ENCODE measurements around the gene SCNN1B. TPM values are rescaled to one million over a fixed set of nuclear protein-coding genes. Genes with fewer than 3 reads are reported as not detected.

SCNN1B gene
- total RNA-seq, 1 donor from 2014 or later, result 0.34 TPM

GRCh38 chr16:23269248-23269953 is 32.7 kb upstream of the SCNN1B start:
- TF ChIP-seq, protein P1, sequence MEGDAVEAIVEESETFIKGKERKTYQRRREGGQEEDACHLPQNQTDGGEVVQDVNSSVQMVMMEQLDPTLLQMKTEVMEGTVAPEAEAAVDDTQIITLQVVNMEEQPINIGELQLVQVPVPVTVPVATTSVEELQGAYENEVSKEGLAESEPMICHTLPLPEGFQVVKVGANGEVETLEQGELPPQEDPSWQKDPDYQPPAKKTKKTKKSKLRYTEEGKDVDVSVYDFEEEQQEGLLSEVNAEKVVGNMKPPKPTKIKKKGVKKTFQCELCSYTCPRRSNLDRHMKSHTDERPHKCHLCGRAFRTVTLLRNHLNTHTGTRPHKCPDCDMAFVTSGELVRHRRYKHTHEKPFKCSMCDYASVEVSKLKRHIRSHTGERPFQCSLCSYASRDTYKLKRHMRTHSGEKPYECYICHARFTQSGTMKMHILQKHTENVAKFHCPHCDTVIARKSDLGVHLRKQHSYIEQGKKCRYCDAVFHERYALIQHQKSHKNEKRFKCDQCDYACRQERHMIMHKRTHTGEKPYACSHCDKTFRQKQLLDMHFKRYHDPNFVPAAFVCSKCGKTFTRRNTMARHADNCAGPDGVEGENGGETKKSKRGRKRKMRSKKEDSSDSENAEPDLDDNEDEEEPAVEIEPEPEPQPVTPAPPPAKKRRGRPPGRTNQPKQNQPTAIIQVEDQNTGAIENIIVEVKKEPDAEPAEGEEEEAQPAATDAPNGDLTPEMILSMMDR (IDR thresholded peaks at IDR 0.05; ENCODE audit: partially characterized antibody, unreplicated experiment), result no peak
- Mint-ChIP-seq H3K4me3 (ENCODE audit: unreplicated experiment) (no peak overlapping the region), H3K4me1 (ENCODE audit: low read depth, unreplicated experiment) (no peaks in the 10 kb centered on the region), H3K9me3 (ENCODE audit: unreplicated experiment) (peaks cover 6% of the 10 kb centered on the region), H3K36me3 (ENCODE audit: unreplicated experiment) (peaks cover 4% of the 10 kb centered on the region), H3K27ac (ENCODE audit: unreplicated experiment) (peak overlapping the region; percentile 52), H3K27me3 (ENCODE audit: unreplicated experiment) (no peaks in the 10 kb centered on the region)
- DNase-seq, result no peak

GRCh38 chr16:23270654-23271053 is 31.4 kb upstream of the SCNN1B start:
- Mint-ChIP-seq H3K27ac (ENCODE audit: unreplicated experiment) (no peak overlapping the region), H3K4me3 (ENCODE audit: unreplicated experiment) (no peak overlapping the region), H3K9me3 (ENCODE audit: unreplicated experiment) (peaks cover 6% of the 10 kb centered on the region), H3K36me3 (ENCODE audit: unreplicated experiment) (peaks cover 4% of the 10 kb centered on the region), H3K4me1 (ENCODE audit: low read depth, unreplicated experiment) (no peaks in the 10 kb centered on the region), H3K27me3 (ENCODE audit: unreplicated experiment) (no peaks in the 10 kb centered on the region)
- no peak for DNase-seq
- TF ChIP-seq, protein P1 (IDR thresholded peaks at IDR 0.05; ENCODE audit: partially characterized antibody, unreplicated experiment), result no peak

DNA sequence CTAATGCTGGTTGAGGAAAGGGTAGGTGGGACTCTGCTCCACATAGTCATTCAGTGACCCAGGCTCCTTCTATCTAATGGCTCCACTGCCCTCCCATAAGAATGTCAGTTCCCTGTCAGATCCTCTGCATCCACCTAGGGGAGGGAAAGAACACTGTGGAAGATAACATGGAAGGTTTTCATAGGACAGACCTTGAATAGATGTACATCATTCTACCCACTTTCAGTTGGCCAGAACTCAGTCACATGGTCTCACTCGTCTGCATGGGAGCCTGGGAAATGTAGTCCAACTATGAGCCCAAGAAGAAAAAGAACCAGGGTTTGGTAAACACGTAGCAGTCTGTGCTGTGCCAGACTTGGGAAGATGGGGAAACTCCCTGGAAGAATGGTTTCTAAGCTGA is 27.1 kb upstream of the SCNN1B start:
- H3K27me3 Mint-ChIP-seq (ENCODE audit: unreplicated experiment), result no peaks in the 10 kb centered on the region
- H3K36me3 Mint-ChIP-seq (ENCODE audit: unreplicated experiment), result no peaks in the 10 kb centered on the region
- no peak for DNase-seq
- H3K9me3 Mint-ChIP-seq (ENCODE audit: unreplicated experiment), result peaks cover 2% of the 10 kb centered on the region
- H3K27ac Mint-ChIP-seq (ENCODE audit: unreplicated experiment), result no peak overlapping the region
- H3K4me3 Mint-ChIP-seq (ENCODE audit: unreplicated experiment), result no peak overlapping the region
- TF ChIP-seq, protein P1 (IDR thresholded peaks at IDR 0.05; ENCODE audit: partially characterized antibody, unreplicated experiment), result no peak
- peaks cover 7% of the 10 kb centered on the region for H3K4me1 Mint-ChIP-seq (ENCODE audit: low read depth, unreplicated experiment)

DNA sequence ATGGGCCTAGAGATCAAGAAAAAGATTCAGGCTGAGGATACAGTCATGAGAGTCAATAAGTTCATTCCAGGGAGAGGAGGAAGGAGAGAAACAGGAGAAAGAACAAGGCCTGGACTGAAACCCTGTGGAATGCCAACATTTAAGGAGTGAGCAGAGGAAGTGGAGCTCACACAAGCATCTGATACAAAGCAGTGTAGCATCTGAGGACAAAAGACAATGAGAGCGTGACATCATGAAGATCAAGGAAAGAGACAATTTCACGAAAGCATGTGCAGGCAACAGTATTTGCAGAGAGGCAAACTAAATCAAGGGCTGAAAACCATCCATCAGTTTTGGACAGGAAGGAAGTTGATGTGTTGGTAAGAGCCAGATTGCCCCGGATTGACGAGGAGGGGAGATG is 25.3 kb upstream of the SCNN1B start:
- no peaks in the 10 kb centered on the region for H3K27me3 Mint-ChIP-seq (ENCODE audit: unreplicated experiment)
- TF ChIP-seq, protein P1 (IDR thresholded peaks at IDR 0.05; ENCODE audit: partially characterized antibody, unreplicated experiment), result no peak
- H3K4me3 Mint-ChIP-seq (ENCODE audit: unreplicated experiment), result no peak overlapping the region
- H3K9me3 Mint-ChIP-seq (ENCODE audit: unreplicated experiment), result peaks cover 2% of the 10 kb centered on the region
- H3K36me3 Mint-ChIP-seq (ENCODE audit: unreplicated experiment), result no peaks in the 10 kb centered on the region
- H3K27ac Mint-ChIP-seq (ENCODE audit: unreplicated experiment), result no peak overlapping the region
- no peak for DNase-seq
- peaks cover 8% of the 10 kb centered on the region for H3K4me1 Mint-ChIP-seq (ENCODE audit: low read depth, unreplicated experiment)

DNA sequence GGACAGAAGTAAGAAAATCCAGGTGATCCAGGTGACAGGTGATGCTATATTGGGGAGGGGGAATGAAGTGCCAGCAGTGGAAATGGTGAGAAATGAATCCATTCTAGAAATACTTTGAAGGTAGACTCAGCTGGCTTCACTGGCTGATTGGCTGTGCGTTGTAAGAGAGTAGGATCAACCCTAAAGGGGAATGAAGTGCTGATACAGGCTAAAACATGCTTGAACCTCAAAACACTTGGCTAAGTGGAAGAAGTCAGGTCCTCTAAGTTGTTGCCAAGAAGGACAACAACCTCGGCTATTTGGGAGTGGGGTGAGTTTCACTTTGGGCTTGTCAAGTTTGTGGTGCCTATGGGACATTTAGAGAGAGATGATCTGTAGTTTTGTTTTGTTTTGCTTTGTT is 24.1 kb upstream of the SCNN1B start:
- no peak for DNase-seq
- no peaks in the 10 kb centered on the region for H3K27me3 Mint-ChIP-seq (ENCODE audit: unreplicated experiment)
- no peak overlapping the region for H3K4me3 Mint-ChIP-seq (ENCODE audit: unreplicated experiment)
- H3K36me3 Mint-ChIP-seq (ENCODE audit: unreplicated experiment), result no peaks in the 10 kb centered on the region
- H3K9me3 Mint-ChIP-seq (ENCODE audit: unreplicated experiment), result peaks cover 2% of the 10 kb centered on the region
- no peak overlapping the region for H3K27ac Mint-ChIP-seq (ENCODE audit: unreplicated experiment)
- TF ChIP-seq, protein P1 (IDR thresholded peaks at IDR 0.05; ENCODE audit: partially characterized antibody, unreplicated experiment), result no peak
- H3K4me1 Mint-ChIP-seq (ENCODE audit: low read depth, unreplicated experiment), result peaks cover 8% of the 10 kb centered on the region
